SK-N-SH (cell line): ENCODE measurements around the gene ALDH18A1. TPM values are rescaled to one million over a fixed set of nuclear protein-coding genes. Genes with fewer than 3 reads are reported as not detected.

Experiments used
- CTCF ChIA-PET: fragments of 300-600, 350-600 bp; formaldehyde crosslinking; extraction: SDS; loops from one replicate; lab custom pipeline; 2021; lab: Yijun Ruan, JAX
- POLR2A ChIA-PET: fragments of 350-600 bp; sonication (Branson Sonifier 250); formaldehyde crosslinking; extraction: SDS; loops from one replicate; lab custom pipeline; 2020; ENCODE audit warnings: antibody characterized with exemption, inconsistent platforms; lab: Yijun Ruan, JAX
- DNase-seq: peaks from one replicate; pipeline ENCODE4 v3.0.0; 2012
- H2AFZ ChIP-seq: fragments of 200-600 bp; sonication (generic); 2 replicates; pipeline ENCODE4 v1.8.1; 2016; ENCODE audit warnings: antibody characterized with exemption, mild to moderate bottlenecking, low read depth
- H3F3A ChIP-seq: fragments of 200-600 bp; sonication (generic); replicated peaks from 2 replicates; pipeline ENCODE3; 2016; ENCODE audit warnings: antibody characterized with exemption, mild to moderate bottlenecking; ENCODE audit not compliant: insufficient read depth
- H3K27ac ChIP-seq, 2 experiments: fragments of 200-500 bp in 1 of 2; fragments of 200-600 bp in 1 of 2; sonication (Bioruptor generic) in 1 of 2; sonication (generic), shearing (Covaris generic) in 1 of 2; 2 replicates each; pipeline versions ENCODE4 v1.5.1 to v1.6.1; 2014 to 2016; ENCODE audit warnings: low read depth in 2 of 2, inconsistent platforms in 1 of 2, low read length in 1 of 2, mild to moderate bottlenecking in 1 of 2, mixed read lengths in 1 of 2
- H3K27me3 ChIP-seq: fragments of 200-600 bp; sonication (generic), shearing (Covaris generic); 2 replicates; pipeline ENCODE4 v1.6.1; 2016; ENCODE audit warnings: mixed run types; ENCODE audit not compliant: insufficient read depth
- H3K36me3 ChIP-seq, 2 experiments: fragments of 200-500 bp in 1 of 2; fragments of 200-600 bp in 1 of 2; sonication (Bioruptor generic) in 1 of 2; sonication (generic) in 1 of 2; replicated peaks in 1 of 2; 2 replicates each; pipeline versions ENCODE3 to v1.5.1; 2014 to 2016; ENCODE audit warnings: low read length in 1 of 2, mild to moderate bottlenecking in 1 of 2; ENCODE audit not compliant: insufficient read depth in 2 of 2, control insufficient read depth in 1 of 2
- H3K4me1 ChIP-seq, 2 experiments: fragments of 200-500 bp in 1 of 2; fragments of 200-600 bp in 1 of 2; sonication (Bioruptor generic) in 1 of 2; sonication (generic), shearing (Covaris generic) in 1 of 2; 2 replicates each; pipeline versions ENCODE4 v1.5.1 to v1.6.1; 2014 to 2016; ENCODE audit warnings: low read depth in 1 of 2, low read length in 1 of 2, mixed run types in 1 of 2; ENCODE audit not compliant: insufficient read depth in 2 of 2, control insufficient read depth in 1 of 2
- H3K4me2 ChIP-seq: fragments of 200-600 bp; sonication (generic), shearing (Covaris generic); 2 replicates; pipeline ENCODE4 v1.6.1; 2017; ENCODE audit warnings: mixed run types
- H3K4me3 ChIP-seq, 2 experiments: fragments of 200-500 bp in 1 of 2; fragments of 200-600 bp in 1 of 2; sonication (Bioruptor generic) in 1 of 2; sonication (generic), shearing (Covaris generic) in 1 of 2; 2 replicates each; pipeline versions ENCODE4 v1.5.1 to v1.8.1; 2014 to 2016; ENCODE audit warnings: low read depth in 2 of 2, inconsistent platforms in 1 of 2, low read length in 1 of 2, mild to moderate bottlenecking in 1 of 2, mixed read lengths in 1 of 2, moderate library complexity in 1 of 2
- H3K79me2 ChIP-seq: fragments of 200-600 bp; sonication (generic); 2 replicates; pipeline ENCODE4 v1.8.1; 2017; ENCODE audit warnings: mild to moderate bottlenecking; ENCODE audit not compliant: insufficient read depth
- H3K9ac ChIP-seq: fragments of 200-600 bp; sonication (generic); 2 replicates; pipeline ENCODE4 v1.6.1; 2017; ENCODE audit warnings: mixed run types
- H3K9me2 ChIP-seq: fragments of 200-600 bp; sonication (generic); 2 replicates; pipeline ENCODE4 v1.6.1; 2017; ENCODE audit warnings: mixed run types
- H3K9me3 ChIP-seq: fragments of 200-600 bp; sonication (generic); 2 replicates; pipeline ENCODE4 v1.6.1; 2017; ENCODE audit warnings: mixed run types, mild to moderate bottlenecking, moderate library complexity
- H4K20me1 ChIP-seq: fragments of 200-600 bp; sonication (generic); 2 replicates; pipeline ENCODE4 v1.6.1; 2017; ENCODE audit warnings: mild to moderate bottlenecking, mixed run types; ENCODE audit not compliant: insufficient read depth
- IRF3 ChIP-seq: fragments of 150-350 bp; IDR thresholded peaks from 2 replicates; pipeline ENCODE4 v1.6.1; 2016; ENCODE audit warnings: mild to moderate bottlenecking, low read depth, low read length
- MAX ChIP-seq: IDR thresholded peaks from 2 replicates; pipeline ENCODE4 v1.4.0; 2012; ENCODE audit warnings: low read depth
- NFIC ChIP-seq: IDR thresholded peaks from 2 replicates; pipeline ENCODE4 v1.4.0; 2012; ENCODE audit warnings: borderline replicate concordance
- REST ChIP-seq: IDR thresholded peaks from 2 replicates; pipeline ENCODE4 v1.6.1; 2012; ENCODE audit warnings: mild to moderate bottlenecking, low read depth, low read length, moderate library complexity
- YY1 ChIP-seq: IDR thresholded peaks from 2 replicates; pipeline ENCODE4 v1.4.0; 2012; ENCODE audit warnings: low read depth, mild to moderate bottlenecking
- WGBS: methylation state at CpG from one replicate; pipeline ENCODE4 v1.1.6; 2017; ENCODE audit warnings: low lambda C conversion rate; 5-methylcytosine and 5-hydroxymethylcytosine counted together
- polyA plus RNA-seq, 3 experiments: library from polyadenylated mRNA; depleted of rRNA; stranded (reverse); fragments of >200 nt; gene quantifications; 2 replicates each; pipeline ENCODE4 v1.2.3, GENCODE V29; 2012

The ALDH18A1 gene
- polyA plus RNA-seq, 1 of the 3 experiments (the other 2 are of a cell fraction), result 59.5 TPM

DNA sequence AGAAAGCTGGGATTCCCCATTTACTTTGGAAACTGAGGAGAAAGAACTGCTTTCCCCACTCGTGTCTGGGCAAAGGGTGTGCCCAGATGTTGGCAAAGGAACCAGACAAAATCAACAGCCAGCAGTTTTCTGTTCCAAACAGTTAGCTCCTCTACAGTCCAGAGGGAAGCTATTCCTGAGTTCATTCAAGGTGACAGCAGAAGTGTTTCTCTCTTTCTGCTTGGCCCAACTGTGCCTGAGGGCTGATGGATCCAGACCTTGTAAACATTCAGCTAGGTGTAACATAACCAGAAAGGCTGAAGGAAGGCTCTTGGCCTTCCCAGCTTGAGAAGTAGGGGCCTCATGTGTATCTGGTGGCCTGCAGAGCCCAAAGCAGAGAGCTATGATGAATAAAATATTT lies 7.0 kb upstream of the ALDH18A1 start:
- WGBS, result 82% methylated on average over 1 of the region's 1 CpG
- no peak overlapping the region for H3K27ac ChIP-seq
- no peaks in the 10 kb centered on the region for H4K20me1 ChIP-seq
- H3K9ac ChIP-seq, result no peak overlapping the region
- POLR2A ChIA-PET, result no interaction called here
- H3K27me3 ChIP-seq, result no peaks in the 10 kb centered on the region
- no peaks in the 10 kb centered on the region for H3K9me3 ChIP-seq
- H3K4me1 ChIP-seq, result no peaks in the 10 kb centered on the region
- DNase-seq, result no peak
- no peak overlapping the region for H2AFZ ChIP-seq
- H3K9me2 ChIP-seq, result no peaks in the 10 kb centered on the region
- no peak overlapping the region for H3K4me3 ChIP-seq
- H3K79me2 ChIP-seq, result no peaks in the 10 kb centered on the region
- H3K36me3 ChIP-seq, result peaks cover 12 to 18% of the 10 kb centered on the region in 2 experiments
- CTCF ChIA-PET, result no interaction called here
- peaks cover 4% of the 10 kb centered on the region for H3F3A ChIP-seq
- H3K4me2 ChIP-seq, result no peak overlapping the region
- no peak for TF ChIP-seq MAX

- H3K9ac ChIP-seq, result no peak overlapping the region
- no peaks in the 10 kb centered on the region for H3K79me2 ChIP-seq
- H3K9me2 ChIP-seq, result no peaks in the 10 kb centered on the region
- TF ChIP-seq NFIC, result no peak
- TF ChIP-seq IRF3, result no peak
- TF ChIP-seq REST, result no peak
- no peak for TF ChIP-seq YY1
- no peak for TF ChIP-seq MAX
- H3K4me3 ChIP-seq, result no peak overlapping the region
- H4K20me1 ChIP-seq, result no peaks in the 10 kb centered on the region
- peaks cover 4% of the 10 kb centered on the region for H3F3A ChIP-seq
- H3K27me3 ChIP-seq, result no peaks in the 10 kb centered on the region
- H3K4me2 ChIP-seq, result no peak overlapping the region
- H3K36me3 ChIP-seq, result peaks cover 6 to 12% of the 10 kb centered on the region in 2 experiments
- DNase-seq, result no peak
- no peak overlapping the region for H3K27ac ChIP-seq
- 88% methylated on average over 1 of the region's 1 CpG for WGBS
- ChIA-PET POLR2A (no interaction called here), CTCF (interaction anchor here (0.9 kb wide), 1 partner anchor 32 kb away, joined by 3 read pairs; the partner anchor contains the start of gene TCTN3)
- no peaks in the 10 kb centered on the region for H3K4me1 ChIP-seq
- H3K9me3 ChIP-seq, result no peaks in the 10 kb centered on the region
- H2AFZ ChIP-seq, result no peak overlapping the region
Measured at GRCh38 chr10:95661818-95662217, 5.3 kb upstream of the ALDH18A1 start.
